ENCODE measurements around the gene UMAD1.

Gene UMAD1

DNA sequence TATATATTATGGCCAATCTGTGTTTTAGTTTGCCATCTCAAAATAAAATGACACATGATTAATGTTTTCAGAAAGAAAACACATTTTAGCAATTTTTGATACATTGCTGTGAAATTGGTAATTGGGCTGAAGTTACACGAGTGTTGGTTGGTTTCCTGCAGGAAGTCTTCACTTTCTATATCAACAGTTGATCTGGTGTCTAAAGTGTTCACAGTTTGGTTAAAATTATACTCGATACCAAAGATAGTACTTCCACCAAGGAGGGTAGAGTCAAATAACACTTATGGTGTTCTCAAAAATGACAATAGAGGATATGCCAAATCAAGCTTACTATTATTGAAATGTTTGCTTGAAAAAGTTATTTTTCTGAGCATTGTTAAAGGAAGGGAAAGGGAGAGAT lies 207.7 kb downstream of the UMAD1 start:
- DNase-seq, result no peak

DNA sequence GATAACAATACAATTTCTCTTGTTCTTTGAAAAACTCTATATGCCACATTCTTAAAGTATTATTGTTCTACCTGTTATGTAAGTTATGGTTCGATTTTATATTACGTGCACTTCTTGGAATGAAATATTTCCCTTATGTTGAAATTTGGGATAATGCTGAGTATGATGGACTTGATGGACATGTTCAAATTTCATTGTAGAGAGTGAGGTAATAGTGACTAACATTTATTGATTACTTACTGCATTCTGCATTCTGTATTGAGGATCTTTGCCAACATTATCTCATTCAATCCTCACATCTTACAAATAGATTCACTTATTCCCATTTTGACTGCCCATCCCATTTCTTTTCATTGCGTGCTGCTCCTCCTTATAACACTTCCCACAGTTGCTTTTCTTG lies 208.3 kb downstream of the UMAD1 start:
- no peak for DNase-seq

DNA sequence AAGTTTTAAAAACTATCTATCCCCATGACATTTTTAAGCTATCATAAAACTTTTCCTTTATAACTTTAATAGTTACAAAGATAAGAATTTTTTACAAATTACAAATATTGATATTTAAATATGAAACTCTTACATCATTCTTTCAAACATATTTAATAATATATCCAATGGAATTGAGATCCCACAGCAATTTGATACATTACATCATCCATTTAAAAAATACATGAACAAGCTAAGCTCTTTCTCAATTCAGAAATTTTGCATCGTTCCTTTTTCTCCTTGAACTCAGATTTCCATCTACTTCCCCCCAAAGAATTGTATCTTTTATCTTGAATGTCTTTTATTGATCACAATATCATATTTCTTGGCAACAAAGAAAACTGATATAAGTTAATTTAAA lies 209.6 kb downstream of the UMAD1 start:
- DNase-seq, result no peak

DNA sequence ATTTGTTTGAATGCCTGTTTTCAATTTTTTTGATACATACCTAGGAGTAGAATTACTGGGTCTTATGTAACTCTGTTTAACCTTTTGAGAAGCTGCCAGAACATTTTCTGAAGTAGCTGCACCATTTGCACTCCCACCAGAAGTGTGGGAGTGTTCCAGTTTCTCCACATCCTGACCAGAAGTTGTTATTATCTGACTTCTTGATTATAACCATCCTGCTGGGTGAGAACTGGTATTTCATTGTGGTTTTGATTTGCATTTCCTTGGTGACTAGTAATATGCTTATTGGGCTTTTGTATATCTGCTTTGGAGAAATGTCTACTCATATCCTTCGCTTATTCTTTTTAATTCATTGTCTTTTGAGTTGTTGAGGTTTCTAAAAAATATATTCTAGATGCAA lies 210.8 kb downstream of the UMAD1 start:
- DNase-seq, result peak; percentile 11

DNA sequence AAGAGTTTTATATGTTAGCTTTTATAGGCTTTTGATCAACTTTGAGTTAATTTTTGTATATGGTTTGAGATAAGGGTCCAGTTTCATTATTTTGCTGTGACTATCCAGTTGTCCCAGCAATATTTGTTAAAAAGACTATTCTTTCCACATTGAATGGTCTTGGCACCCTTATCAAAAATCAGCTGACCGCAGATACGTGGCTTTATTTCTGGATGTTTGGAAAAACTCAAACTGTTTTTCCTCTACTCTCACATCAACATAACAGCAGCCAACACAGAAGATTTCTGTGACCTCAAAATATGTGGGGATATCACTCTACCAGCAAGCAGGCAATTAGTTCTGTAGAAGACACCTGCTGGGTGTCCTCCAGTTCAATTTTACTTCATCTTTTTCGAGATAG lies 211.4 kb downstream of the UMAD1 start:
- no peak for DNase-seq

DNA sequence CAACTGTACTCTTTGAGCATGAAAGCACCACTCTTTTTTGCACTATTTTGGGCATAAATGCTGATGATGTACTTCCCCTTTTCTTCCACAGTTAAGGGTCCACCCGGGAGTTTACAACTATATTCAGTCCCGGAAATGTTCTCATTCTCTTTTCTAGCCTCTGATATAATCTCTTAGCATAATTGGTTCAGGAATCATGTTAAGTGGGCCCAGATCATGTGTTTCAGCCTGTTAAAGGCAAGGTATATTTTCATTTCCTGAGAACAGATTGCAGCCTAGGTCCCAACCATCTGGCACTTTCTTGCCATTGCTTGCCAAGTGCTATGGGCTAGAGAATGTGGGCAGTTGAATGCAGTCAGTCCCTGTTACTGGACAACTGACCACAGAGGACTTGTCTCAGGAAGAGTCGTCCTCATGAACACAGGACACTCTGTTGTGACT lies 216.6 kb downstream of the UMAD1 start:
- DNase-seq, result peak; percentile 17

DNA sequence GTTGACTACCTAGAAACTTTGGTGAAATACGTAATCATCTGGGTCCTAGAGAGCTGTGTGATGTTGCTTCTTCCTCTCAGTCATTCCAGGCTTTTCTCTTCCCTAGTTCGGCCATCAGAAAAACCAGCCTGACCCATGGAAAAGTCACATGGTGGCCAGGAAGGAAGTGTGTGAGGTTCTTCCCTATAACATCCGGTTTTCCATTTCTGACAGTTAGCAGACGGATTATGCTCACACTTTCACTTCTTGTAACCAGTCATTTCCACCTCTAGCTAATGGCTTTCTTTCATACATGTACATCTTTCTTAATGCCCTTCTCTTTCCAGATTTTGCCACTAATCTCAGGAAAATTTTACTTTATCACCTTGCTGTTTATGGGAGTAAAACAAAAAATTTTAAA lies 218.0 kb downstream of the UMAD1 start:
- no peak for DNase-seq

DNA sequence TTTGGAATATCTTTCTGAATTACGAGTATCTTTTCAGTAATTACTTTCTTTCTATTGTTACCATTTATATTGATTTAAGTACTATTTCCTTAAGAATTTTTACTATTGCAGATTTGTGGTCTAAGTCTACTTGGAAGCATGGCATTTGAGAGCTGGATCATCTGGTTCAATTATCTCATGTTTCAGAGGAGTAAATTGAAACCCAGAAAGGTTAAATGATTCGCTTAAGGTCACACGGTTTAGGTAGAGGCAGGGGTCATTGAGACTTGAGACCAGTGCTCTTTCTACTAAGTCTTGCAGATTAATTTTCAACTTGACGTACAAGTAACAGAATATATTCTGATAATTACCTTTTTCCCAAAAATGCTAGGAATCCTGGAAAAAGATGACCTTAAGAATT lies 218.9 kb downstream of the UMAD1 start:
- no peak for DNase-seq

DNA sequence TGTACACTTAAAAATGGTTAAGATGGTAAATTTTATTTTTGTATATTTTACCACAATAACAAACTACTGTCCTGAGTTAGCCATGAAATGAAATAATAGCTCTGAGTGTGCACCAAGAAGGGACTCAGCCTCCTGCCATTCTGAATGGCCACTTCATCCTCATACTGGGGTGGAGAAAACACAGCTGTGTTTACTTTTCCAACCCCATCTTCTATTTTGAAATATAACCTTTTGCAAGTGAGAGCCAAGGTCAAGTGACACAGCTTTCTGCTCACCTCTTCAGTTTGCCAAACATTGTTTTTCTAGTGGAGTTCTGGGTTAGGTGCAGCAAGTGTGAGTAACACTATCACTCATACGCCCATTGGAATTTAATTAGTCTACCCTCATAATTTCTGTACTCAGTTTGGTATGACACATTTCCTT lies 220.7 kb downstream of the UMAD1 start:
- DNase-seq, result no peak

DNA sequence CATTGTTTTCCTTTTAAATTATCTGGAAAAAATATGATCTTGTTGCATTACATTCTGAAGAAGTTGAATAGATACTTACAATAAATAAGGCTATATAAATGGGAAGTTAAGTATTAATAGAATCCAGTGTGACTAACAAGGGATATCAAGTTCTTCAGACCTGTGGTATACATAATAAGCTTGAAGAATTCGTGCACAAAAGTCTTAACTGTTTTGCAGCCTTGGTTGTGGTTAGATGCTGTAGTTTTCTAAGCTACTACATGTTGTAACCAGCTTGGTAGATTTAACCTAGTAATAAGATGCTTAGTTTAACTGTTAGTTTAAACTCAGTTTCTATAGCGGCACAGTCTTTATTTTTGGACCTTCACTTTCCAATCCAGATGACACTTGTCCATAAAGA lies 221.8 kb downstream of the UMAD1 start:
- no peak for DNase-seq

DNA sequence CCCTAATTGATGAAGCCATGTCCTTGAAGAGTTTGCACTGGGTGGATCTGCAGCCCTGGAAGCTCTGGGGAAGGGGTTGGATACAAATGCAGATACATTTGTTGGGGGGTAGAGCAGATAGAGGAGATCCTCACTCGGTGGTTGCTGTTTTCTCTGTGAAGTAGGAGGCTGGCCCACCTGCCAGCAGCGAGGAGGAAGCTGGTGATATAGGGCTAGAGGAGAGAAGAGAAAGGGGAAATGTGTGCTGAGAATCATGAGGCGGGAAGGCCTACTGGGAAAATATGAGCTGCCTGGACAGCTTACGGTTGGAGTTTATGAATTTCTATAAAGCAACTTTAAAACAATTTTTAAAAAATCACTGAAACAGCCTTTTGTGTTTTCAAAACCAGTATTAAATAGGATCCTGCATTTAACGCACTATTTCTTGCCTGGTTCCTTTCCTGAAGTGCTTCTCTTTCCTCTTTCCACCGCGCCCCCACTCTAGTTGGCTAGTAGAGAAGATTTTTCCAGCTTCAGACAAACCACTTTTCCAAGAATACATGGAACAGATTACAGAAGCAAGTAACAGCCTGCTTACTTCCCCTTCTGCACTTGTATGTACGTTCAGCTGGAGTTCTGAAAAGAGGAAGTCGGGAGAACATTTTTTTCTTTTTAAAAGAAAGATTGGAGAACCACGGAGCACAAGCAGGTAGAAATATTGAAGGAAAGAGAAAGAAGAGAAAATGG lies 227.5 kb downstream of the UMAD1 start:
- DNase-seq, result peak; percentile 28

DNA sequence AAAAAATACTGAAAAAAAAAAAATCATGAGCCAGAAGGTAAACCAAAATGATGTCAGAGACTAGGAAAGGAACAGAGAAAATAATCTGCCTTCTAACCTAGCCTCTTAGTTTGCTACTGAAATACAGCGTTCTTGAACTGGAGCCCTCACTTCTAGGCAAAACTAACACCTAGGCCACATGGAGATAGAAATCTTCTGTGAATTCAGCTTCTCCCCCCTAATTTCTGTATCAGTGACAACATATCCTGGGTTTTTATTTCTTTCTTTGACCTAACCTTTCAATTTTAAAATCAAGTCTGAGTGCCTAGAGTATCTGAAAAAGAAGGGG lies 228.0 kb downstream of the UMAD1 start:
- DNase-seq, result no peak

DNA sequence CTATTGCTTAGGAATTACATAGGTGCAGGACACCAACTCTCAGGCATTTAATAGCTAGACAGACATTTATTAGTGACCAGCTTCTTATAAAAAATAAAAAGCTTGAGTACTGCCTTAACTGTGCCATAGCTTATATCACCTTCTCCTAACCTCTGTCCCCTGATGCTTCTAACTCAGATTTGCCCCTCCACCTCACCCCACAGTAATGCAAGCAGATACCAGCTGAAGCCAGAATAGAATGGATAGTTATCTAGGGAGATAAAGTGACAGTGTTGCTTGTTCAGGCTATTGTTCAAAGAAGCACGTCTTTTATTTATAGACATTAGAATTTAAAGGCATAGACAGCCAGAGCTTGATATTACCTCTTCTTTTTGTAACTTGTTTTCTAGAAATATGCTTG lies 228.5 kb downstream of the UMAD1 start:
- DNase-seq, result no peak

DNA sequence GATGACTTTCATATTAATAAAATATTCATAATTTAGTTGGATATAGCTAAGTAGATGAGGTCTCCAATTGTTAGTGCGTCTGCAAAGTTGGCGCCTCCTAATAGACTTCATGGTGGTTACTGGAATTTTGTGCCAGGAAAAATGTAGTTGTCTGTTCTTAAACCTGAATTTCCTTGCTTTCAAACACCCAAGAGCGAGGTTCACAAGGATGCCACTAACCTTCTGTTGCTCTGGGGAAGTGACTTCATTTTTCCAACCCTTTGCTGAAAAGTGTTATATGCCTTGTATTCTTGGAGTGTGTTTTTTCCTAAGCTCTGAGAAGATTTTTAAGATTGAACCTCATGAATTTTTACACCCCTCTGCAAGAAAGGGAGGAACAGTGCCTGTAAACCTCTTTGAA lies 229.1 kb downstream of the UMAD1 start:
- DNase-seq, result no peak

DNA sequence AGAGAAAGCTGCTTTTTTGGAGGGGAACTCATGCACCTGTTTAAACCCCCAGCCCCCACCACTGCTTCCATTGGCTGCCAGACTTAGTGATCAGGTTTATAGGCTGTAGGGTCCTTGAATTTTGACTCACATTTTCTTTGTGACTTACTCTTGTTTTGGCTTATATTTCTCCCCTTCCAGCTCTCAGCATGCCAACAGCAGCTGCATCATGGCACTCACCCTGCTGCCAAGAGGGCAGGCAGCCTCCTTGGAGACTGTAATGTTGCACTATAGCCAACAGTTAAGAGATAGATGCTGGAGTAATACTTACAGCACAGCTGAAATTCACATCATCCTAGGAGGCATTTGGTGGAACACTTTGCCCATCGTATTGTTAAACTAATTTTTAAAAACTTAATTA lies 230.0 kb downstream of the UMAD1 start:
- DNase-seq, result no peak

DNA sequence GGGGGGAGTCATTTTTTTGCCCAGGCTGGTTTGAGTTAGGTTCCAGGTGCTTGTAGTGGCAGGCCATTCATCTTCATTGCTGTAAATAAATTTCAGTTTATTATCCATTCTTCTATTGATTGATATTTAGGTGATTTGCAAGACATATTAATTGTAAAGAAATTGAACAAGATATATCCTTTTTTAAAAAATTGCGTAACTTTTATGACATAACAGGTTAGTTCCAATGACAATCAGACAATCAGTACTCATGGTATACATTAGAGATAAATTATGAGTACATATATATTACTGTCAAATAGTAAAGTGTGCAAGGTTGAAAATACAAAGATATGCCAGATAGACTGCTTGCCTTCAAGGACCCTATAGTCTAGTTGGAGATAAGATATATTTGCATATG lies 235.9 kb downstream of the UMAD1 start:
- no peak for DNase-seq

DNA sequence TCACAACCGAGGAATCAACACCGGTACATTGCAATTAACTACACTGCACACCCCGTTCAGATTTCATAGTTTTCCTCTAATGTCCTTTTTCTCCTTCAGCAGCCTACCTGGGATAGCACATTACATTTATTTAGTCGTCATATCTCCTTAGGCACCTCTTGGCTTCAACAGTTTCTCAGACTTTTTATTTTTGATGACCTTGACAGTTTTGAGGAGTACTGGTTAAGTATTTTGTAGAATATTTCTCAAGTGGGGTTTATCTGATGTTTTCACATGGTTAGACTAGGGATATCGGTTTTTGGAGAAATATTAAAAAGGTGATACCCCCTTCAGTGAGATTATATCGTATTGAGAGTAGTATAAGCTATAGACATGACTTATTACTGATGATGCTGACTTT lies 241.0 kb downstream of the UMAD1 start:
- DNase-seq, result no peak

DNA sequence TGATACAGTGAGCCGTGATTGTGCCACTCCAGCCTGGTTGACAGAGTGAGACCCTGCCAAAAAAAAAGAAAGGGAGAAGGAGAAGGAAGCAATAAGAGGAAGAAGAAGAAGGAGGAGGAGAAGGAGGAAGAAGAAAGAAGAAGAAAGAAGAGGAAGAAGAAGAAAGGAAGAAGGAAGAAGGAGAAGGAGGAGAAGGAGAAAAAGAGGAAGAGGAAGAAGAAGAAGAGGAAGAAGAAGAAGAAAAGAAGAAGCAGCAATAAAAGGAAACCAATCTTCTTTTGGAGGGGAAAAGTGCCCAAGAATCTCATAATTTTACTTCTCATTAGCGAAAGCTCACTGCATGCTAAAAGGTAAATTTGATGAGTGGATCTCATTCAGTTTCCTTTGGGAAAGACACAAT lies 242.3 kb downstream of the UMAD1 start:
- no peak for DNase-seq

DNA sequence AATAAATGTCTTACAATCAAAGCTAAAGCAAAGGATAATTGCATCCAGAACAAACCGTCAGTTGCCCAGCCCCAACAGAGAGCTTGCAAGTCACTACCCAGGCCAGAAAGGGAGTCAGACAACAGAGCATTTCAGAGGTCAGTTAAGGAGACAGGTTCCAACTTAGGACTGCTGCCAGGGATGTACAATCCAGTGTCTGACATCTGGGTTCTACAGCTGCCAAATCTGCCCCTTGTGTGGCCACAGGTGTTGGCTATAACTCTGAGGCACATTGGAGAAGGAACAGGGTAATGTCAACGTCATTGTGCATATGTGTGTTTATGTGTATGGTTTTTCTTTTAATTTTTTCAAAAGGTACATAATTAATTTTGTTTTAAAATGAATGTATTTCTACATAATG lies 242.8 kb downstream of the UMAD1 start:
- DNase-seq, result no peak

DNA sequence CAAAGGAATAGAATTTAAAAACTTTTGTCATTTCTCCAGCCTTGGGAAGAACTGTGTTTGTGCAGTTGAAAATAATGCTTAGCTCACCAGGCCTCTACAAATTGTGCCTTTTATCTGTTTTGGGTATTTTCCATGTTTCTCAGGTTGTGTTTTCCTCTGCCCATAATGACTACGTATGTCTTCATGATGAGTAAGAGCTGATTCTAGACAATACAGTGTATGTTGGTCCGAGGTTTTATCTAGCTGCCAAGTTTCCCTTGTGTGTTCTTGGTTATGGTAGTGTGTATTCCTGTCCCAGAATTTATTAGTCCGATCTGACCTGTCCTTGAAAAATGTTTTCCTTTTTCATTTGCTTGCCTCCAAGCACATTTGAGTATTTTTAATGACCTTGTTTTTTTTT lies 244.3 kb downstream of the UMAD1 start:
- no peak for DNase-seq

DNA sequence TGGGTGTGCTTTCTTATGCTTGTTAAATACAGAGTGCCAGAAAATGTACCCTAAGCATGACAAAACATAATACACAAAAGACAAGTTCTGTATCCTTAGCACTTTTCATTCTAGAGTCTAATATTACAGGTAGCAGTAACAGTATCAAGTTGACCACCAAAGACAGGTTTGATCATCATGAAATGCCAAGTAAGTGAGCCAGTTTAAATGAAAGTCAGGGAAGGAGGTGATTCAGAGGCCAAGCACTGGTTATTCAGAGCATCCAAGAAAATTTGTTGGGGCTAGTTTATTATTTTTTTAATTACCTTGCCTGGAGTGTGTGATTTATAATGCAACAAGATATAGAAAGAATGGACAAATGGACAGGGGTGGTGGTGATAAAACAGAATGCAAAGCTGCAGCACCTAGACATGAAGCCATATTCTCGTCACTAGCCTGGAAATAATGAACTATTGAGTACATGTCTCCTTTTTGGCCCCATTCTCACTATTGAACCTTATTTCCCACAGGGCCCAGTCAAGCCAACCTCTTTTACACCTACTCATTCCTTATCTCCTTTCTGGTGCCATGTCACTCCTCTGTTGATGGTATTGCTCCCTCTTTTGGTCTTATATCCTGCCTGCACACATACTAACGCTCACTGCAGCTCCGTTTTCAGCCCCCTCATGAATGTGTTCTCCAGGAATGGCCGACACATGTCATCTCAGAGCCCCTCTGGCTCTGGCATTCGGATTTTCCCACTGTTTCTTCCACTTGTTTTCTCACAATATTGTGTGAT lies 249.4 kb downstream of the UMAD1 start:
- no peak for DNase-seq

DNA sequence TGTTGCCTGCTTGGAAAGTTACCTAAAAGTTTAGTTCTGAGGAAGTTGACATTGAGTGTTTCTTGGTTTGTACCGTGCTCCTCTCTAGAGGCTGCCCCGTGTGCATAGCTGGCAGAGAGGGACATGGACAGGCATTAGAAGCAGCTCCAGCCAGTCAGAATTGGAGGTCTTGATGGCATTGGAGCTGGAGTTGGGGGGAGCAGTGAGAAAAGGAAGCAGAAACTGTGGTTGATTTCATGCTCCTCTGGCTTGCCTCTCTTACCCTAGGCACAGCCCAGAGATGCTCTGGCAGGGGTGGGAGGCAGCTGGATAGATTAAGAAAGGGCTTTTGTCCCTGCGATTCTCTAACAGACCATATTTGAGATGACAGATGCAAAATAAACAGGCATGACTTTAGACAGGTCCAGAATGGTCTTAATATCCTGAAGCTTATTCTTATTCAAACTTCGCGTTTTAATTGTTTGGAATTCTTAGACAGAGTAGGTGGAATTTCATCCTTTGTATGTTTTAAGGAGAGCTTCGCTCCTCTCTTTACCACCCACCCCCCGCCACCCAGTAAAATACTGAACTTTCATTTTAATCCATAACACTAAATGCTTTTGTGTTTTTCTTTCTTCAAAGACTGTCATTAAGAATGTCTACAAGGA lies 254.6 kb downstream of the UMAD1 start:
- no peak for DNase-seq

DNA sequence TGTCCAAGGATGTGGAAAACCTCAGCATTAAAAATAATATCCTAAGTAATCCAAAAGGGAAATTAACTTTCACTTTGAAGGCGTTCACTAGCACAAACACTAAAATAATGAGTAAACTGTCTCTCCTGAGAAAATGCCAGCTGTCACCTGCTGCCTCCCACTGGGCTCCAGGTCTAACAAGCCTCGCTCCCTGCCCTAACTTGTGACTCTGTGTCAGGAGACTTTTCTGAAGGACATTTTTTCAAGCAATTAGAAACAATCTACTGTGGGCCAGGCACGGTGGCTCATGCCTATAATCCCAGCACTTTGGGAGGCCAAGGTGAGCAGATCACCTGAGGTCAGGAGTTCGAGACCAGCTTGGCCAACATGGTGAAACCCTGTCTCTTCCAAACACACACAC lies 255.2 kb downstream of the UMAD1 start:
- no peak for DNase-seq

DNA sequence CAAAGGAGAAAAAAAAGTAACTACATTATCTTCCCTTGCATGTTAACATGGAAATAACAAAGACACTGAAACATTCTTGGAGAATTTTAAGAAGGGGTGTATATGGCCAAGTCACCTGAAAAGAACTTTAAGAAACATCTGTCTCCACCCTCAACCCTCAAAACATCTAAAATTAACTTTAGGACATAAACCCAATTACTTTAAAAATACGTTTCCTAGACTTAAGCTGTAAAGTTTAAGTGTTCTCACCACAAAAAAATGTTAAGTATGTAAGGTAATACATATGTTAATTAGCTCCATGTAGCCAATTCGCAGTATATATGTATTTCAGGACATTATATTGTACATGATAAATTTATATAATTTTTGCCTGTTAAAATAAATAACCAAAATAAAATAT lies 257.0 kb downstream of the UMAD1 start:
- no peak for DNase-seq
